Superior temporal gyrus (tissue), 1 donor: ENCODE results near the gene KISS1.
"Not testable (repeated sequence)": the region's sequence is repeated elsewhere in the genome, so short reads cannot be mapped to it uniquely, and the experiment has no call there.

Experiments used
- DNase-seq: peaks from one replicate; pipeline ENCODE4 v3.0.0-alpha.2; 2016; ENCODE audit errors: extremely low spot score

Gene KISS1

GRCh38 chr1:204196068-204196795, at the start of gene KISS1:
Gene KISS1, minus strand, starts transcription at chr1:204196491. Its CDS starts 3,615 bp downstream, at chr1:204192876.
- DNase-seq = no peak

- no peak for DNase-seq
Observed at GRCh38 chr1:204242920-204243319, 46.6 kb upstream of the KISS1 start.

GRCh38 chr1:204241914-204242313, 45.6 kb upstream of the KISS1 start:
- no peak for DNase-seq

- no peak for DNase-seq
Observed at GRCh38 chr1:204241050-204241449, 44.8 kb upstream of the KISS1 start.

GRCh38 chr1:204240233-204240632, 43.9 kb upstream of the KISS1 start:
- DNase-seq = no peak

GRCh38 chr1:204239401-204239800, 43.1 kb upstream of the KISS1 start:
- DNase-seq = not testable (repeated sequence)

- DNase-seq = not testable (repeated sequence)
Observed at GRCh38 chr1:204238520-204238919, 42.2 kb upstream of the KISS1 start.

- DNase-seq = not testable (repeated sequence)
Observed at GRCh38 chr1:204237515-204237914, 41.2 kb upstream of the KISS1 start.

- DNase-seq = no peak
Observed at GRCh38 chr1:204232526-204232925, 36.2 kb upstream of the KISS1 start.

GRCh38 chr1:204230211-204230610, 33.9 kb upstream of the KISS1 start:
- no peak for DNase-seq

GRCh38 chr1:204228896-204229295, 32.6 kb upstream of the KISS1 start:
- no peak for DNase-seq

- DNase-seq = no peak
Observed at GRCh38 chr1:204227996-204228785, 31.9 kb upstream of the KISS1 start.

- DNase-seq = no peak
Observed at GRCh38 chr1:204227351-204227750, 31.1 kb upstream of the KISS1 start.

GRCh38 chr1:204225841-204226735, 29.8 kb upstream of the KISS1 start:
- no peak for DNase-seq

GRCh38 chr1:204224655-204225054, 28.4 kb upstream of the KISS1 start:
- no peak for DNase-seq

GRCh38 chr1:204223129-204223860, 27.0 kb upstream of the KISS1 start:
- no peak for DNase-seq

GRCh38 chr1:204222764-204223055, 26.4 kb upstream of the KISS1 start:
- no peak for DNase-seq

- DNase-seq = no peak
Observed at GRCh38 chr1:204222006-204222763, 25.9 kb upstream of the KISS1 start.

- no peak for DNase-seq
Observed at GRCh38 chr1:204221271-204221670, 25.0 kb upstream of the KISS1 start.

GRCh38 chr1:204219971-204220616, 23.8 kb upstream of the KISS1 start:
- DNase-seq = no peak
